GM23338 (cell line): ENCODE measurements around the gene EIF5A2. TPM values are rescaled to one million over a fixed set of nuclear protein-coding genes. Genes with fewer than 3 reads are reported as not detected.
A peak's percentile ranks its signal among the peaks of the same experiment; 100 is the strongest.

Source experiments
- ATAC-seq: fragments of 200-7000 bp; cut with Tn5 transposase; 3 replicates; pipeline ENCODE4 v1.9.1; 2020
- DNase-seq: peaks from one replicate; pipeline ENCODE4 v3.0.0-alpha.2; 2015; ENCODE audit warnings: low spot score
- H2AFZ ChIP-seq: fragments of 200-600 bp; sonication (generic); 2 replicates; pipeline ENCODE4 v1.8.0; 2016; ENCODE audit warnings: antibody characterized with exemption, mild to moderate bottlenecking, moderate library complexity
- H3F3A ChIP-seq: fragments of 200-600 bp; sonication (generic); replicated peaks from 2 replicates; pipeline ENCODE4 v1.8.0; 2017; ENCODE audit warnings: antibody characterized with exemption, mixed run types, low read depth
- H3K27ac ChIP-seq: fragments of 200-600 bp; sonication (generic); 2 replicates; pipeline ENCODE4 v1.6.1; 2016; ENCODE audit warnings: low read depth
- H3K27me3 ChIP-seq: fragments of 200-600 bp; sonication (generic); 2 replicates; pipeline ENCODE4 v1.8.0; 2016; ENCODE audit warnings: mild to moderate bottlenecking, mixed run types, moderate library complexity; ENCODE audit not compliant: insufficient read depth
- H3K36me3 ChIP-seq: fragments of 200-600 bp; sonication (generic); 2 replicates; pipeline ENCODE4 v1.8.0; 2016; ENCODE audit warnings: mild to moderate bottlenecking; ENCODE audit not compliant: insufficient read depth
- H3K4me1 ChIP-seq: fragments of 200-600 bp; sonication (generic); 2 replicates; pipeline ENCODE4 v1.8.0; 2016; ENCODE audit warnings: mild to moderate bottlenecking, moderate library complexity; ENCODE audit not compliant: insufficient read depth
- H3K4me2 ChIP-seq: fragments of 200-600 bp; sonication (generic); 2 replicates; pipeline ENCODE4 v1.7.1; 2017; ENCODE audit warnings: mixed run types
- H3K4me3 ChIP-seq: fragments of 200-600 bp; sonication (generic); 2 replicates; pipeline ENCODE4 v1.6.1; 2016; ENCODE audit warnings: mixed run types
- H3K79me2 ChIP-seq: fragments of 200-600 bp; sonication (generic); replicated peaks from 2 replicates; pipeline ENCODE4 v1.8.0; 2017; ENCODE audit warnings: mild to moderate bottlenecking; ENCODE audit not compliant: insufficient read depth
- H3K9me2 ChIP-seq: fragments of 200-600 bp; sonication (generic); 2 replicates; pipeline ENCODE4 v1.8.0; 2017; ENCODE audit not compliant: insufficient read depth
- H4K20me1 ChIP-seq: fragments of 200-600 bp; sonication (generic); replicated peaks from 2 replicates; pipeline ENCODE4 v1.8.0; 2017; ENCODE audit warnings: mild to moderate bottlenecking; ENCODE audit not compliant: insufficient read depth
- H3K27ac Mint-ChIP-seq: 2 replicates; pipeline ENCODE4 v1.8.0; 2020; ENCODE audit warnings: inconsistent platforms, mild to moderate bottlenecking, moderate library complexity, mixed read lengths
- H3K27me3 Mint-ChIP-seq: 3 replicates; pipeline ENCODE4 v1.8.0; 2022; ENCODE audit warnings: low read depth, mild to moderate bottlenecking, moderate library complexity, mixed read lengths, inconsistent platforms; ENCODE audit not compliant: insufficient read depth, poor library complexity
- H3K36me3 Mint-ChIP-seq: 3 replicates; pipeline ENCODE4 v1.8.0; 2021; ENCODE audit warnings: low read depth, mild to moderate bottlenecking, inconsistent platforms, moderate library complexity, mixed read lengths
- H3K4me1 Mint-ChIP-seq: 3 replicates; pipeline ENCODE4 v1.8.0; 2020; ENCODE audit warnings: mild to moderate bottlenecking, inconsistent platforms, mixed read lengths
- H3K4me3 Mint-ChIP-seq: 3 replicates; pipeline ENCODE4 v1.8.0; 2021; ENCODE audit warnings: moderate library complexity, mild to moderate bottlenecking, inconsistent platforms, mixed read lengths
- H3K9me3 Mint-ChIP-seq: 3 replicates; pipeline ENCODE4 v1.8.0; 2020; ENCODE audit warnings: moderate library complexity, mild to moderate bottlenecking, inconsistent platforms, mixed read lengths
- CREB1 ChIP-seq: fragments of 250-450 bp; sonication (Bioruptor Pico); IDR thresholded peaks from 2 replicates; pipeline ENCODE4 v1.5.0; 2020; ENCODE audit warnings: low read depth, mild to moderate bottlenecking, moderate library complexity
- EZH2 ChIP-seq: fragments of 200-600 bp; sonication (generic); IDR thresholded peaks from one replicate; pipeline ENCODE4 v1.8.0; 2017; ENCODE audit warnings: antibody characterized with exemption, mild to moderate bottlenecking, low read depth; ENCODE audit not compliant: unreplicated experiment
- EZH2phosphoT487 ChIP-seq: fragments of 200-600 bp; sonication (generic); IDR thresholded peaks from one replicate; pipeline ENCODE4 v1.8.1; 2018; ENCODE audit warnings: antibody characterized with exemption; ENCODE audit not compliant: unreplicated experiment
- JUNB ChIP-seq: IDR thresholded peaks from one replicate; pipeline ENCODE4 v1.6.1; 2016; ENCODE audit warnings: antibody characterized with exemption; ENCODE audit not compliant: unreplicated experiment
- NANOG ChIP-seq: IDR thresholded peaks from 2 replicates; pipeline ENCODE4 v1.6.1; 2016; ENCODE audit warnings: antibody characterized with exemption, borderline replicate concordance
- POLR2AphosphoS5 ChIP-seq: IDR thresholded peaks from 2 replicates; pipeline ENCODE4 v1.6.1; 2016; ENCODE audit warnings: antibody characterized with exemption, low read depth
- STAT1 ChIP-seq: IDR thresholded peaks from one replicate; pipeline ENCODE4 v1.6.1; 2016; ENCODE audit warnings: antibody characterized with exemption; ENCODE audit not compliant: unreplicated experiment
- ZNF114 ChIP-seq: fragments of 250-450 bp; sonication (Bioruptor Pico); IDR thresholded peaks from 2 replicates; pipeline ENCODE4 v1.5.0; 2020; ENCODE audit warnings: mild to moderate bottlenecking, moderate library complexity
- ZNF331 ChIP-seq: fragments of 250-450 bp; sonication (Bioruptor Pico); IDR thresholded peaks from 2 replicates; pipeline ENCODE4 v1.5.0; 2020; ENCODE audit warnings: low read depth, mild to moderate bottlenecking, moderate library complexity
- long read RNA-seq: library from polyadenylated mRNA; unstranded; transcript quantifications from one replicate; pipeline ENCODE4 v2.0.0, GENCODE V29; 2020; ENCODE audit not compliant: unreplicated experiment
- polyA plus RNA-seq: library from polyadenylated mRNA; unstranded; fragments of >200 nt; fragmentation: Nextera tagmentation; extraction: Ambion mirVana; gene quantifications from 2 replicates; pipeline ENCODE4 v1.2.1, GENCODE V29; 2016
- total RNA-seq: library from RNA; depleted of rRNA; stranded (reverse); fragments of >200 nt; shearing (Covaris generic); gene quantifications from 2 replicates; pipeline ENCODE4 v1.2.3, GENCODE V29; 2014; rRNA removed
- TF ChIP-seq, protein P1 (sequence below), 2 experiments: fragments of 200-600 bp in 1 of 2; sonication (generic) in 1 of 2; conservative IDR thresholded peaks; 2 replicates each; pipeline versions ENCODE4 v1.5.1 to v1.6.1; 2016 to 2017; ENCODE audit warnings: antibody characterized with exemption in 2 of 2, low read depth in 2 of 2, mild to moderate bottlenecking in 2 of 2, moderate library complexity in 1 of 2
- TF ChIP-seq, protein P2 (sequence below): IDR thresholded peaks from one replicate; pipeline ENCODE4 v1.6.1; 2018; ENCODE audit warnings: antibody characterized with exemption; ENCODE audit not compliant: unreplicated experiment
- TF ChIP-seq, protein P3 (sequence below): IDR thresholded peaks from 2 replicates; pipeline ENCODE4 v1.6.1; 2016; ENCODE audit warnings: antibody characterized with exemption

Gene EIF5A2
- total RNA-seq (5.9 and 6.6 TPM in 2 replicates), polyA plus RNA-seq (11.7 and 14.3 TPM in 2 replicates)
- long read RNA-seq, full-length matches to known transcripts: 5 of 5 reads
- long read RNA-seq, partial matches to known transcripts: 0 of 5 reads
- long read RNA-seq, other reads (novel, unspliced or antisense): 0 of 5 reads

DNA sequence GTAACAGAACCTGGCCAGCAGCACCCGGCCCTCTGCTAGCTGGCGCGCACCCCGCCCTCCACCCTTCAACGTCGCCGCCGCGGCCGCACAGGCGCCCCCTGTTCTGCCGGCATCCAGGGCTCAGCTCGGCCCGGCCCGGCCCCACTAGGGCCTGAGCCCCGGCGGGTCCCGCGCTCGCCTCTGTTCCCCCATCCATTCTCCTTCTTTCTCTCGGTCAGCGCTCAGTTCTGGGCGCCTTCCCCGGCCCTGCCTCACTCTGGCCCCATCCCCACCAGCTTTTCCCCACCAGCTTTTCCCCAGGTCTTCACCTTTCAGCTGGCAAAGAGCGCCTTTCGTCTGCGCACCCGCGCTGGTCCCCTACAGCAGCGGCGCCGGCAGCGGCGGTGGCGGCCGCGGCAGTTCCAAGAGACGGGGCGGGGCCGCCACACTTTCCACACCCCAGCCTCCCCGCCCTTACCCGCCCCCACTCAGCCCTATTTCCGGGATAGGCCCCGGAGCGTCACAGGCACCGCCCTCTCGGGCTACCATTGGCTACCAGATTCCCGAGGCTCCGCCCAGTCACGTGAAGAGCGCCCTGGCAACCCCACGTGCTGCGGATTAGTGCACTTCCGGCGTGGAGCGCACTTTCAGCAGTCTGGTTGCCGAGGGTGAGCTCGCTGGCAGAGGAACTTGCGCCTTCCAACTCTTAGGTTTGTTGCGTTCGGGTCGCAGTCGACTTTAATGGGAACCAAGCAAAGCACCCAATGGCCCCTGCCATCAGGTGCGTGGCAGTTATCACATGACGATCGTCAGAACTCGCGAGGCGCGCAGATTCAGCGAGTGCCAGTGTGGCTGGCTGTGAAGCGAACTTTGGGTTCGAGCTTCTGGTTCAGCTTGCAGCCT, at the start of gene EIF5A2:
Gene EIF5A2, minus strand, starts transcription at position 403 of the 882 bp plus-strand sequence. CDS start 831 bp downstream, outside the sequence.
- H3K36me3 Mint-ChIP-seq: peaks cover 16% of the 10 kb centered on the region
- TF ChIP-seq POLR2AphosphoS5: peak; percentile 68
- no peak for TF ChIP-seq ZNF114 (CRISPR knock-in tag)
- TF ChIP-seq EZH2: no peak
- TF ChIP-seq CREB1: peak; percentile 77
- TF ChIP-seq, protein P1, sequence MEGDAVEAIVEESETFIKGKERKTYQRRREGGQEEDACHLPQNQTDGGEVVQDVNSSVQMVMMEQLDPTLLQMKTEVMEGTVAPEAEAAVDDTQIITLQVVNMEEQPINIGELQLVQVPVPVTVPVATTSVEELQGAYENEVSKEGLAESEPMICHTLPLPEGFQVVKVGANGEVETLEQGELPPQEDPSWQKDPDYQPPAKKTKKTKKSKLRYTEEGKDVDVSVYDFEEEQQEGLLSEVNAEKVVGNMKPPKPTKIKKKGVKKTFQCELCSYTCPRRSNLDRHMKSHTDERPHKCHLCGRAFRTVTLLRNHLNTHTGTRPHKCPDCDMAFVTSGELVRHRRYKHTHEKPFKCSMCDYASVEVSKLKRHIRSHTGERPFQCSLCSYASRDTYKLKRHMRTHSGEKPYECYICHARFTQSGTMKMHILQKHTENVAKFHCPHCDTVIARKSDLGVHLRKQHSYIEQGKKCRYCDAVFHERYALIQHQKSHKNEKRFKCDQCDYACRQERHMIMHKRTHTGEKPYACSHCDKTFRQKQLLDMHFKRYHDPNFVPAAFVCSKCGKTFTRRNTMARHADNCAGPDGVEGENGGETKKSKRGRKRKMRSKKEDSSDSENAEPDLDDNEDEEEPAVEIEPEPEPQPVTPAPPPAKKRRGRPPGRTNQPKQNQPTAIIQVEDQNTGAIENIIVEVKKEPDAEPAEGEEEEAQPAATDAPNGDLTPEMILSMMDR (conservative IDR thresholded peaks at IDR 0.05; ENCODE audit: low read depth in 2 of 2): 0 out of 4 replicates have a peak, but pooled peaks of 1 of the 2 experiments have one; percentile 6
- ATAC-seq (peak; percentile 96), DNase-seq (peak; percentile 99)
- H3K4me3 Mint-ChIP-seq: peak within 1 kb of the TSS; percentile 93
- Histone ChIP-seq H2AFZ (peak within 1 kb of the TSS; percentile 93; the same call in 1 of the 2 replicates), H4K20me1 (no peaks in the 10 kb centered on the region; the same call in 1 of the 2 replicates), H3F3A (no peaks in the 10 kb centered on the region), H3K36me3 (no peaks in the 10 kb centered on the region; the same call in 1 of the 2 replicates), H3K4me3 (peak within 1 kb of the TSS; percentile 76), H3K9me2 (peaks cover 8% of the 10 kb centered on the region), H3K27ac (no peak within 1 kb of the TSS), H3K4me2 (peak within 1 kb of the TSS; percentile 97), H3K4me1 (peaks cover 8% of the 10 kb centered on the region), H3K27me3 (peaks cover 28% of the 10 kb centered on the region), H3K79me2 (no peaks in the 10 kb centered on the region)
- H3K9me3 Mint-ChIP-seq: peaks cover 18% of the 10 kb centered on the region
- H3K27me3 Mint-ChIP-seq: peaks cover 23% of the 10 kb centered on the region
- peaks cover 9% of the 10 kb centered on the region for H3K4me1 Mint-ChIP-seq
- no peak within 1 kb of the TSS for H3K27ac Mint-ChIP-seq

DNA sequence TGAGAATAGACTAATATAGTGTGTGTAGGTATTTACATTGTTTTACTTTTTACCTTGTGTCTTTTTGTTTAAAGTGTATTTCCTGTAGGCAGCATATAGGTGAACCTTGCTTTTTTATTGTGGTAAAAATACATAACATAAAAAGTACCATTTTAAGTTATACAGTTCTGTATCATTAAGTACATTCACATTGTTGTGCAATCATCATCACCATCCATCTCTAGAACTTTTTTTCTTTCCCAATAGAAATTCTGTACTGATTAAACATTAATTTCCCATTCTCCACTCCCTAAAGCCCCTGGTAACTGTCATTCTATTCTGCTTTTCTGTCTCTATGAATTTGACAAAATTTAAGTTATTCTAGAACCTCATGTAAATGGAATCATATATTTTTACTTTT, 48.2 kb upstream of the EIF5A2 start:
- H3K27me3 Mint-ChIP-seq: peaks cover 5% of the 10 kb centered on the region
- H4K20me1 ChIP-seq: no peaks in the 10 kb centered on the region
- ATAC-seq (no peak), DNase-seq (no peak)
- H3K4me3 ChIP-seq: no peak overlapping the region
- no peaks in the 10 kb centered on the region for H3K4me1 ChIP-seq
- no peak overlapping the region for H3K27ac ChIP-seq
- H3K9me2 ChIP-seq: no peaks in the 10 kb centered on the region
- H3K27ac Mint-ChIP-seq: no peak overlapping the region
- H3K79me2 ChIP-seq: no peaks in the 10 kb centered on the region
- H3K4me2 ChIP-seq: no peak overlapping the region
- H3K9me3 Mint-ChIP-seq: no peaks in the 10 kb centered on the region
- no peak overlapping the region for H2AFZ ChIP-seq
- H3K36me3 ChIP-seq: no peaks in the 10 kb centered on the region
- H3K4me1 Mint-ChIP-seq: peaks cover 9% of the 10 kb centered on the region
- H3F3A ChIP-seq: no peaks in the 10 kb centered on the region
- no peaks in the 10 kb centered on the region for H3K36me3 Mint-ChIP-seq
- no peaks in the 10 kb centered on the region for H3K27me3 ChIP-seq
- H3K4me3 Mint-ChIP-seq: no peak overlapping the region
- TF ChIP-seq JUNB (no peak), ZNF114 (CRISPR knock-in tag) (no peak), POLR2AphosphoS5 (no peak), ZNF331 (no peak), STAT1 (no peak), CREB1 (no peak), EZH2 (no peak), NANOG (no peak), EZH2phosphoT487 (no peak)
- TF ChIP-seq, protein P2, sequence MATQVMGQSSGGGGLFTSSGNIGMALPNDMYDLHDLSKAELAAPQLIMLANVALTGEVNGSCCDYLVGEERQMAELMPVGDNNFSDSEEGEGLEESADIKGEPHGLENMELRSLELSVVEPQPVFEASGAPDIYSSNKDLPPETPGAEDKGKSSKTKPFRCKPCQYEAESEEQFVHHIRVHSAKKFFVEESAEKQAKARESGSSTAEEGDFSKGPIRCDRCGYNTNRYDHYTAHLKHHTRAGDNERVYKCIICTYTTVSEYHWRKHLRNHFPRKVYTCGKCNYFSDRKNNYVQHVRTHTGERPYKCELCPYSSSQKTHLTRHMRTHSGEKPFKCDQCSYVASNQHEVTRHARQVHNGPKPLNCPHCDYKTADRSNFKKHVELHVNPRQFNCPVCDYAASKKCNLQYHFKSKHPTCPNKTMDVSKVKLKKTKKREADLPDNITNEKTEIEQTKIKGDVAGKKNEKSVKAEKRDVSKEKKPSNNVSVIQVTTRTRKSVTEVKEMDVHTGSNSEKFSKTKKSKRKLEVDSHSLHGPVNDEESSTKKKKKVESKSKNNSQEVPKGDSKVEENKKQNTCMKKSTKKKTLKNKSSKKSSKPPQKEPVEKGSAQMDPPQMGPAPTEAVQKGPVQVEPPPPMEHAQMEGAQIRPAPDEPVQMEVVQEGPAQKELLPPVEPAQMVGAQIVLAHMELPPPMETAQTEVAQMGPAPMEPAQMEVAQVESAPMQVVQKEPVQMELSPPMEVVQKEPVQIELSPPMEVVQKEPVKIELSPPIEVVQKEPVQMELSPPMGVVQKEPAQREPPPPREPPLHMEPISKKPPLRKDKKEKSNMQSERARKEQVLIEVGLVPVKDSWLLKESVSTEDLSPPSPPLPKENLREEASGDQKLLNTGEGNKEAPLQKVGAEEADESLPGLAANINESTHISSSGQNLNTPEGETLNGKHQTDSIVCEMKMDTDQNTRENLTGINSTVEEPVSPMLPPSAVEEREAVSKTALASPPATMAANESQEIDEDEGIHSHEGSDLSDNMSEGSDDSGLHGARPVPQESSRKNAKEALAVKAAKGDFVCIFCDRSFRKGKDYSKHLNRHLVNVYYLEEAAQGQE: no peak
- TF ChIP-seq, protein P3, sequence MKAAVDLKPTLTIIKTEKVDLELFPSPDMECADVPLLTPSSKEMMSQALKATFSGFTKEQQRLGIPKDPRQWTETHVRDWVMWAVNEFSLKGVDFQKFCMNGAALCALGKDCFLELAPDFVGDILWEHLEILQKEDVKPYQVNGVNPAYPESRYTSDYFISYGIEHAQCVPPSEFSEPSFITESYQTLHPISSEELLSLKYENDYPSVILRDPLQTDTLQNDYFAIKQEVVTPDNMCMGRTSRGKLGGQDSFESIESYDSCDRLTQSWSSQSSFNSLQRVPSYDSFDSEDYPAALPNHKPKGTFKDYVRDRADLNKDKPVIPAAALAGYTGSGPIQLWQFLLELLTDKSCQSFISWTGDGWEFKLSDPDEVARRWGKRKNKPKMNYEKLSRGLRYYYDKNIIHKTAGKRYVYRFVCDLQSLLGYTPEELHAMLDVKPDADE: no peak
- TF ChIP-seq, protein P1 (conservative IDR thresholded peaks at IDR 0.05; ENCODE audit: low read depth in 2 of 2): no peak
